Naive thymus-derived CD4-positive, alpha-beta T cell (primary cell): ENCODE results near the gene HAND2. TPM values are rescaled to one million over a fixed set of nuclear protein-coding genes. Genes with fewer than 3 reads are reported as not detected.

Experiments used
- ATAC-seq: fragments of 150-1000 bp; cut with Tn5 transposase; 2 replicates; pipeline ENCODE4 v1.10.0; 2021; ENCODE audit warnings: mild to moderate bottlenecking, moderate library complexity
- CTCF ChIA-PET: fragments of 350-600 bp; sonication (Branson Sonifier 250); formaldehyde crosslinking; loops from one replicate; lab custom pipeline; 2021; ENCODE audit warnings: antibody characterized with exemption; lab: Charles Lee
- POLR2A ChIA-PET: fragments of 350-600 bp; sonication (Branson Sonifier 250); formaldehyde crosslinking; loops from one replicate; lab custom pipeline; 2021; ENCODE audit warnings: antibody characterized with exemption, inconsistent platforms; lab: Charles Lee
- DNase-seq, 9 donors: peaks; one replicate each; pipeline versions ENCODE4 v3.0.0 to v3.0.0-alpha.2; 2020 to 2022; ENCODE audit warnings: mixed read lengths in 1 of 9
- H3K27ac ChIP-seq: one replicate; pipeline ENCODE4 v1.7.0; 2013; ENCODE audit warnings: mild to moderate bottlenecking, low read depth, low read length, moderate library complexity
- H3K27me3 ChIP-seq, 2 donors: one replicate each; pipeline ENCODE4 v1.7.0; 2013; ENCODE audit warnings: low read length in 2 of 2, mild to moderate bottlenecking in 2 of 2, moderate library complexity in 2 of 2; ENCODE audit not compliant: control insufficient read depth in 2 of 2, insufficient read depth in 2 of 2
- H3K36me3 ChIP-seq, 3 experiments: 1 replicate in 2 of 3; 2 replicates in 1 of 3; pipeline ENCODE4 v1.7.0; 2013; ENCODE audit warnings: low read length in 3 of 3, mild to moderate bottlenecking in 3 of 3, moderate library complexity in 1 of 3; ENCODE audit not compliant: insufficient read depth in 3 of 3, control insufficient read depth in 2 of 3
- H3K4me1 ChIP-seq, 2 donors: one replicate each; pipeline ENCODE4 v1.7.0; 2013; ENCODE audit warnings: low read length in 2 of 2, mild to moderate bottlenecking in 2 of 2, moderate library complexity in 1 of 2; ENCODE audit not compliant: control insufficient read depth in 2 of 2, insufficient read depth in 2 of 2
- H3K4me3 ChIP-seq: 2 replicates; pipeline ENCODE4 v1.7.0; 2013; ENCODE audit warnings: mild to moderate bottlenecking, low read length
- H3K9me3 ChIP-seq, 3 experiments: 1 replicate in 2 of 3; 2 replicates in 1 of 3; pipeline ENCODE4 v1.7.0; 2013; ENCODE audit warnings: low read length in 3 of 3; ENCODE audit not compliant: control insufficient read depth in 2 of 3
- H3K27ac Mint-ChIP-seq, 9 donors: one replicate each; pipeline ENCODE4 v1.8.0; 2020 to 2022; ENCODE audit warnings: mixed read lengths in 9 of 9, mild to moderate bottlenecking in 8 of 9, moderate library complexity in 5 of 9, inconsistent platforms in 2 of 9
- H3K27me3 Mint-ChIP-seq, 5 donors: one replicate each; pipeline ENCODE4 v1.8.0; 2021 to 2022; ENCODE audit warnings: mixed read lengths in 5 of 5, mild to moderate bottlenecking in 1 of 5
- H3K36me3 Mint-ChIP-seq, 5 donors: one replicate each; pipeline ENCODE4 v1.8.0; 2020 to 2022; ENCODE audit warnings: mixed read lengths in 5 of 5, mild to moderate bottlenecking in 3 of 5, inconsistent platforms in 1 of 5
- H3K4me1 Mint-ChIP-seq, 7 donors: one replicate each; pipeline ENCODE4 v1.8.0; 2020 to 2022; ENCODE audit warnings: mixed read lengths in 7 of 7, mild to moderate bottlenecking in 3 of 7, inconsistent platforms in 1 of 7
- H3K4me3 Mint-ChIP-seq, 10 donors: one replicate each; pipeline ENCODE4 v1.8.0; 2020 to 2022; ENCODE audit warnings: mild to moderate bottlenecking in 10 of 10, mixed read lengths in 10 of 10, moderate library complexity in 6 of 10, inconsistent platforms in 2 of 10
- H3K9me3 Mint-ChIP-seq, 11 donors: one replicate each; pipeline ENCODE4 v1.8.0; 2020 to 2022; ENCODE audit warnings: mixed read lengths in 11 of 11, mild to moderate bottlenecking in 4 of 11, inconsistent platforms in 1 of 11, moderate library complexity in 1 of 11
- intact Hi-C, 2 donors: fragments of 100-400 bp; cut with micrococcal nuclease; formaldehyde crosslinking; loops; one replicate each; pipeline ENCODE4 v1.15.1; 2023
- polyA plus RNA-seq, 2 donors: library from polyadenylated mRNA; unstranded; fragments of 300-500 nt; fragmentation: Illumina TruSeq; gene quantifications; one replicate each; pipeline ENCODE4 v1.2.3, GENCODE V29; 2021
- total RNA-seq, 6 experiments: library from RNA in 5 of 6; stranded (reverse) in 5 of 6; gene quantifications; 1 replicate in 5 of 6; 2 replicates in 1 of 6; pipeline ENCODE4 v1.2.3 and lab custom pipeline; 2021 to 2026

HAND2 gene
- total and polyA plus RNA-seq, 7 experiments from 2014 or later, result not detected

- Mint-ChIP-seq H3K27me3 (peaks cover 0 to 23% (median 7%) of the 10 kb centered on the region in 5 donors), H3K4me1 (no peaks in the 10 kb centered on the region), H3K4me3 (no peak overlapping the region), H3K27ac (no peak overlapping the region), H3K9me3 (no peaks in the 10 kb centered on the region), H3K36me3 (no peaks in the 10 kb centered on the region)
- H3K4me1 ChIP-seq, result no peaks in the 10 kb centered on the region
- POLR2A ChIA-PET, result no interaction called here
- H3K27ac ChIP-seq, result no peak overlapping the region
- ATAC-seq (no peak), DNase-seq (no peak)
- H3K36me3 ChIP-seq, result no peaks in the 10 kb centered on the region
- H3K9me3 ChIP-seq, result no peaks in the 10 kb centered on the region
- no peak overlapping the region for H3K4me3 ChIP-seq
- intact Hi-C loops, result no loop called here
- H3K27me3 ChIP-seq, result no peaks in the 10 kb centered on the region
- CTCF ChIA-PET, result no interaction called here
Observed at GRCh38 chr4:173478201-173478912, 51.7 kb downstream of the HAND2 start.

- Histone ChIP-seq H3K4me3 (no peak overlapping the region), H3K27me3 (no peaks in the 10 kb centered on the region), H3K4me1 (no peaks in the 10 kb centered on the region), H3K9me3 (no peaks in the 10 kb centered on the region), H3K27ac (no peak overlapping the region), H3K36me3 (no peaks in the 10 kb centered on the region)
- no peak for ATAC-seq
- POLR2A ChIA-PET, result no interaction called here
- no peaks in the 10 kb centered on the region for H3K4me1 Mint-ChIP-seq
- DNase-seq, result no peak
- no peak overlapping the region for H3K4me3 Mint-ChIP-seq
- intact Hi-C loops, result no loop called here
- no peaks in the 10 kb centered on the region for H3K9me3 Mint-ChIP-seq
- H3K36me3 Mint-ChIP-seq, result no peaks in the 10 kb centered on the region
- CTCF ChIA-PET, result no interaction called here
- H3K27me3 Mint-ChIP-seq, result peaks cover 0 to 27% (median 12%) of the 10 kb centered on the region in 5 donors
- H3K27ac Mint-ChIP-seq, result no peak overlapping the region
Observed at GRCh38 chr4:173477016-173477415, 53.0 kb downstream of the HAND2 start.

Other genes with a start within 250 kb of the HAND2 start
- 100 to 1,000 TPM in 3 of 5 experiments, 10 to 100 TPM in 2; 89.3 to 542 (median 106) TPM for gene HMGB2, start 195.9 kb downstream of the HAND2 start, total RNA-seq
- 100 to 1,000 TPM; 154 to 232 TPM for gene HMGB2, start 195.9 kb downstream of the HAND2 start, polyA plus RNA-seq
- gene SAP30, start 159.3 kb downstream of the HAND2 start, total RNA-seq, result 10 to 100 TPM in 1 of 5 experiments, 1 to 10 TPM in 3, under 1 TPM in 1; 0.48 to 27.4 (median 1.1) TPM
- 1 to 10 TPM in 1 of 2 donors, under 1 TPM in 1; 0.89 to 2.6 TPM for gene SAP30, start 159.3 kb downstream of the HAND2 start, polyA plus RNA-seq
- not detected for gene SCRG1, start 131.1 kb downstream of the HAND2 start, total RNA-seq
- gene SCRG1, start 131.1 kb downstream of the HAND2 start, polyA plus RNA-seq, result not detected